Smooth muscle cell of bladder (primary cell): ENCODE results near the gene PTCD3. TPM values are rescaled to one million over a fixed set of nuclear protein-coding genes. Genes with fewer than 3 reads are reported as not detected.

Experiments used
- total RNA-seq: library from RNA; depleted of rRNA; stranded (reverse); fragments of >200 nt; gene quantifications from 2 replicates; pipeline ENCODE4 v1.2.3, GENCODE V29; 2014

PTCD3 gene
- total RNA-seq: 72.7 and 76.2 TPM in 2 replicates

DNA sequence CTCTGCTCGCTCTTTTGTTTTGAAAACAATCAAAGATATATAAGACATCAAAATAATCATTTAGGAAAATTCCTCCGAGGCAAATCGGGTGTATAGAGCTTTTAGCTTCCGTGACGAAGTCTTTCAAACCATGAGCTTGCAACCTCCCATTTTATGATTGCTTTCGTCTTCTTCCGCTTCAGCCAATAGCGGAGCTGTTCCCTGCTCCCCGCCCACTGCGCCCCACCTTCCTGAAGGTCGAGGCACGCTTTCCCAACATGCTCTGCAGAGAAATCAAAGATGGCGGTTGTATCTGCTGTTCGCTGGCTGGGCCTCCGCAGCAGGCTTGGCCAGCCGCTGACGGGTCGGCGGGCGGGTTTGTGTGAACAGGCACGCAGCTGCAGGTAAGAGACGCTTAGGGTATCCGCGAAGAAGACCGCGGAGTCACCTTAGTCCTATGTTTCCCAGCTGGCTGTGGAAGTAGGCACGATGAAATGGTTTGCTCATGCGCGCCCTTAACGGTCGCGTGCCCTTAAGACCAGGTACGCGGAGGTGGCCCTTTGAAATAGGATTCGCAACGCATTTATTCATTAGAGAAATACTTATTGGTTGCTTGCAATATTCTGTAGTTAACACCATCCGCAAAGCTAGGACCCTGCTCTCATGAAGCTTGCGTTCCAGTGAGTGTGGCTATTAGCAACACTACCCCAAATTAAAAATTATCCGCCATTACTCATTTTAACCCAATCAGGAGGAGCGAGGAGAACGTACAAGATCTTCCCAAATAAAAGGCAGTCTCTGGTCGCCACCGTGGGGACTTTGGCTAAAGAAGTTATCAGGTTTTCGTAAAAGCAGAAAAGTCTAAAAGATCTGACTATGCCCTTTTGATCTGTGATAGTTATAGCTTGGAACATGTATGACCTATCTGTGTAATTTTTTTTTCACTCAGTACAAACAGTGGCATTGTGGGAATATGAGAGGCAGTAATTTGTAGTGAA lies at the start of gene PTCD3:
Gene PTCD3, plus strand, starts transcription at position 267 of the 977 bp plus-strand sequence. Its CDS starts 13 bp downstream, at position 280.

DNA sequence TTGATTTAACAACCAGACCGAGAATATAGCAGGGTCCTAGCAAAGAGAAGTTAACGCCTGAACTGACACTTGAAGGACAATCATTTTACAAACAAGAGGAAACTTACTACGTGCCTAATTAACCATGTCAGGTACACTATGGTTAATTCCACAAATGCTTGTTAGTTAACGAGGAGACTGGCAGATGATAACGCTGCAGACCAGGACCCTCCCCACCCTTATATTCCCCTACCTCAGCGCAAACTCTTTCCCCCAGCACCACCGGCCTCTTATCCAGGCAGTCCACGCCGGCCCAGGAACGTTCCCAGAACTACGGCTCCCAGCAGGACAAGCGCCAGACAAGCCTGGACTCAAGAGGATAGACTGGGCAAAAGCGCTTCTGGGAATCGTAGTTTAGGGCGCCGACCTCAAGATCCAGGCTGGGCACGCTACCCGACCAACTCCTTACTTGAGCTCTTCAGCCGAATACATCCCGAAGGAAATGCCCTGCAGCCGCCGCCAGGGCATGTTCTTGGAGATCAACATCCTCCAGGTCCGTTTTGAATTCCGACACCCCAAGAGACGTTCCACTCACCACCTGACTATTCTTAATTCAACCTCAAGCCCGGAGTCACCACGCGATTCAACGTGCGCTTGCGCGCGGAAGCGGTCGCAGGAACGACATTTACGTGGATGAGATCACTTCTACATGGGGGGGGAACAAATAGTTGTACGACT lies 625 bp upstream of the PTCD3 start, which contains the start of gene POLR1A:
Gene POLR1A, minus strand, starts transcription at position 635 of the 717 bp plus-strand sequence. Its CDS starts 110 bp downstream, at position 525.

Other genes with a start within 250 kb of the PTCD3 start
- 21.4 and 30.2 TPM in 2 replicates for gene ST3GAL5, start 217.2 kb upstream of the PTCD3 start, total RNA-seq
- gene POLR1A, start 349 bp upstream of the PTCD3 start, total RNA-seq: 8.4 and 9.5 TPM in 2 replicates
- 35.5 and 38.4 TPM in 2 replicates for gene IMMT, start 89.2 kb downstream of the PTCD3 start, total RNA-seq
- gene MRPL35, start 93.2 kb downstream of the PTCD3 start, total RNA-seq: 13.4 and 15.3 TPM in 2 replicates
- gene REEP1, start 231.4 kb downstream of the PTCD3 start, total RNA-seq: 0.09 TPM in 1 of 2 replicates, not detected in the other